ENCODE data around the gene NCMAP. TPM values are rescaled to one million over a fixed set of nuclear protein-coding genes. Genes with fewer than 3 reads are reported as not detected.

The NCMAP gene
- total RNA-seq, 1 donor from 2014 or later, result 0.49 TPM

DNA sequence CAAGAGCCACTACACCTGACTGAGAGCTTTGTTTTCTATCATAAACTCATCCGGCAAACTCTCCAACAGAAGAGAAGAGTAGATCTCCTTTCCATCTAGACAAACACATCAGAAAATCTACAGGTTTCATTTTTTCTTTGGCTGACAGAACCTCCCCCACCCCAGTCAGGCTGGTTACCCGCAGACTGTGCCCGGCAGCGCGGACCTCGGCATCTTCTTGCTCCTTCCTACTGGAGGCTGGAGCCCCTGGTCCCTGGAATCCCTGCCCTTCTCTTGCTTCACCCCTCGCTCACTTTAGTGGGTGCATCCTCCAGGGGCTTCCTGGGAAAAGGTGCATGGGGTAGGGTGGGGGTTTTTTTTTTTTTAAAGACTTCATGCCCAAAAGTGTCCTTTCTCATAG lies 23.0 kb downstream of the NCMAP start:
- TF ChIP-seq EZH2phosphoT487 (IDR thresholded peaks at IDR 0.05), result no peak
- TF ChIP-seq, protein P1, sequence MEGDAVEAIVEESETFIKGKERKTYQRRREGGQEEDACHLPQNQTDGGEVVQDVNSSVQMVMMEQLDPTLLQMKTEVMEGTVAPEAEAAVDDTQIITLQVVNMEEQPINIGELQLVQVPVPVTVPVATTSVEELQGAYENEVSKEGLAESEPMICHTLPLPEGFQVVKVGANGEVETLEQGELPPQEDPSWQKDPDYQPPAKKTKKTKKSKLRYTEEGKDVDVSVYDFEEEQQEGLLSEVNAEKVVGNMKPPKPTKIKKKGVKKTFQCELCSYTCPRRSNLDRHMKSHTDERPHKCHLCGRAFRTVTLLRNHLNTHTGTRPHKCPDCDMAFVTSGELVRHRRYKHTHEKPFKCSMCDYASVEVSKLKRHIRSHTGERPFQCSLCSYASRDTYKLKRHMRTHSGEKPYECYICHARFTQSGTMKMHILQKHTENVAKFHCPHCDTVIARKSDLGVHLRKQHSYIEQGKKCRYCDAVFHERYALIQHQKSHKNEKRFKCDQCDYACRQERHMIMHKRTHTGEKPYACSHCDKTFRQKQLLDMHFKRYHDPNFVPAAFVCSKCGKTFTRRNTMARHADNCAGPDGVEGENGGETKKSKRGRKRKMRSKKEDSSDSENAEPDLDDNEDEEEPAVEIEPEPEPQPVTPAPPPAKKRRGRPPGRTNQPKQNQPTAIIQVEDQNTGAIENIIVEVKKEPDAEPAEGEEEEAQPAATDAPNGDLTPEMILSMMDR (IDR thresholded peaks at IDR 0.05), result no peak
- no peak for TF ChIP-seq EZH2 (IDR thresholded peaks at IDR 0.05)
- Mint-ChIP-seq H3K9me3 (peaks cover 3% of the 10 kb centered on the region), H3K36me3 (peaks cover 1% of the 10 kb centered on the region), H3K4me1 (peaks cover 7% of the 10 kb centered on the region), H3K4me3 (no peak overlapping the region), H3K27me3 (ENCODE audit: insufficient read depth, low read depth) (peaks cover 7% of the 10 kb centered on the region), H3K27ac (no peak overlapping the region)
- no peaks in the 10 kb centered on the region for H4K20me1 ChIP-seq (ENCODE audit: low read depth)
- H3K9ac ChIP-seq, result no peak overlapping the region
- no peak overlapping the region for H3K27ac ChIP-seq
- H3F3A ChIP-seq (ENCODE audit: low read depth), result no peaks in the 10 kb centered on the region
- H3K4me3 ChIP-seq, result no peak overlapping the region
- H3K4me2 ChIP-seq, result no peak overlapping the region
- no peak for DNase-seq (ENCODE audit: low spot score)
- H2AFZ ChIP-seq (replicated peaks), result no peak overlapping the region
- peaks cover 8% of the 10 kb centered on the region for H3K4me1 ChIP-seq
- no peaks in the 10 kb centered on the region for H3K9me3 ChIP-seq (ENCODE audit: low read depth)
- no peaks in the 10 kb centered on the region for H3K36me3 ChIP-seq
- H3K79me2 ChIP-seq (ENCODE audit: low read depth), result no peaks in the 10 kb centered on the region
- no peaks in the 10 kb centered on the region for H3K27me3 ChIP-seq

DNA sequence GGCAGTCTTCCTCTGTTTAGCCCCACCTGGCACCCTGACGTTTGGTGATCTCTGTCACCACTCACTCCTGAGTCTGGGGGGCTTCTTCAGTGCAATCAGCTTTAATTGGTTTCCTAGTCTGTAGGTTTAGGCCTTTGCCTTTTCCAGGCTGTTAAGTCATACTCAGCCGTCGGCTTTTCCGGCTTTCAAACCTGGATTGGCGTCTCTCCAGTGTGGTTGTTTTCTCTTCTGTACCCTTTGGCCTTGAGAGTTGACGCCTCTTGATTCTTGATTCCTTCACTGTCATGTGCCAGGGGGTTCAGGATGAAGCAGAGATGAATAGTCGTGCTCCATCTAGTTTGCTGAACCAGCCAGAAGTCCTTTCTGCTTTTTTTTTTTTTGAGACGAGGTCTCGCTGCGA lies 24.9 kb downstream of the NCMAP start:
- peaks cover 1% of the 10 kb centered on the region for H3K36me3 Mint-ChIP-seq
- no peak for DNase-seq (ENCODE audit: low spot score)
- H3K9ac ChIP-seq, result no peak overlapping the region
- H3K4me3 Mint-ChIP-seq, result no peak overlapping the region
- no peaks in the 10 kb centered on the region for H3K36me3 ChIP-seq
- no peak overlapping the region for H2AFZ ChIP-seq (replicated peaks)
- H3K27me3 Mint-ChIP-seq (ENCODE audit: insufficient read depth, low read depth), result peaks cover 14% of the 10 kb centered on the region
- H3K27ac Mint-ChIP-seq, result no peak overlapping the region
- H4K20me1 ChIP-seq (ENCODE audit: low read depth), result no peaks in the 10 kb centered on the region
- peaks cover 3% of the 10 kb centered on the region for H3K9me3 Mint-ChIP-seq
- TF ChIP-seq, protein P1 (IDR thresholded peaks at IDR 0.05), result no peak
- no peak for TF ChIP-seq EZH2 (IDR thresholded peaks at IDR 0.05)
- TF ChIP-seq EZH2phosphoT487 (IDR thresholded peaks at IDR 0.05), result no peak
- no peaks in the 10 kb centered on the region for H3K79me2 ChIP-seq (ENCODE audit: low read depth)
- H3K27ac ChIP-seq, result no peak overlapping the region
- H3K4me1 ChIP-seq, result peaks cover 8% of the 10 kb centered on the region
- no peaks in the 10 kb centered on the region for H3F3A ChIP-seq (ENCODE audit: low read depth)
- H3K27me3 ChIP-seq, result no peaks in the 10 kb centered on the region
- H3K4me3 ChIP-seq, result no peak overlapping the region
- no peaks in the 10 kb centered on the region for H3K9me3 ChIP-seq (ENCODE audit: low read depth)
- no peak overlapping the region for H3K4me2 ChIP-seq
- H3K4me1 Mint-ChIP-seq, result peaks cover 5% of the 10 kb centered on the region

DNA sequence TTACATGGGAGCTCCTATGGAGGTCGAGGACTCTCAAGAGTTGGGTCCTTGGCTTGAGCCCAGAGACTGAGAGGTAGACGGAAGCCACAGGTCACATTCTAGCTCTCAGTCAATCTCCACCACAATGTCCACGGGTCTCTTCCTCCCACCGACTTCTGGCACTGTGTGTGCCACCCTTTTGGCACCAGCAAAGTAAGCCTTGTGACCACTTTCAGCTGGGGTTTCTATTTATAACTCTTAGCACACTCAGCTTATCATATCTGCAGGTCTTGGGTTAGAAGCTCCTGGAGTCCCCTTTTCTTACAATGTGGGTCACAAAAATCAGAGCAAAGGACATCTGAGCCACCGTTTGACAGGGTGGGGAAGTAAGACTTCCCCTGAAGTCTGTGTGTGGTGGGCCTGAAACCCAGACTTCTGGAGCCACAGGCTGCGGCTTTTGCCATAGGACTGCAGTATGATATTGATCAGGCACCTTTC lies 28.3 kb downstream of the NCMAP start:
- Histone ChIP-seq H3K79me2 (ENCODE audit: low read depth) (no peaks in the 10 kb centered on the region), H3K27ac (no peak overlapping the region), H3K9me3 (ENCODE audit: low read depth) (no peaks in the 10 kb centered on the region), H3F3A (ENCODE audit: low read depth) (no peaks in the 10 kb centered on the region), H2AFZ (replicated peaks) (no peak overlapping the region), H3K9ac (no peak overlapping the region), H4K20me1 (ENCODE audit: low read depth) (no peaks in the 10 kb centered on the region), H3K4me1 (no peaks in the 10 kb centered on the region), H3K36me3 (no peaks in the 10 kb centered on the region), H3K4me2 (no peak overlapping the region), H3K4me3 (no peak overlapping the region), H3K27me3 (no peaks in the 10 kb centered on the region)
- Mint-ChIP-seq H3K27me3 (ENCODE audit: insufficient read depth, low read depth) (peaks cover 15% of the 10 kb centered on the region), H3K9me3 (peaks cover 3% of the 10 kb centered on the region), H3K4me3 (no peak overlapping the region), H3K36me3 (peaks cover 1% of the 10 kb centered on the region), H3K27ac (no peak overlapping the region), H3K4me1 (peaks cover 5% of the 10 kb centered on the region)
- DNase-seq (ENCODE audit: low spot score), result no peak
- TF ChIP-seq EZH2phosphoT487 (IDR thresholded peaks at IDR 0.05) (no peak), EZH2 (IDR thresholded peaks at IDR 0.05) (no peak)
- TF ChIP-seq, protein P1 (IDR thresholded peaks at IDR 0.05), result no peak
